Middle frontal gyrus (tissue), 1 donor: ENCODE measurements around the gene JPH3.
"Not testable (repeated sequence)": the region's sequence is repeated elsewhere in the genome, so short reads cannot be mapped to it uniquely, and the experiment has no call there.

Experiments
- DNase-seq: peaks from one replicate; pipeline ENCODE4 v3.0.0-alpha.2; 2015; ENCODE audit warnings: low spot score; ENCODE audit errors: extremely low spot score

Gene JPH3

DNA sequence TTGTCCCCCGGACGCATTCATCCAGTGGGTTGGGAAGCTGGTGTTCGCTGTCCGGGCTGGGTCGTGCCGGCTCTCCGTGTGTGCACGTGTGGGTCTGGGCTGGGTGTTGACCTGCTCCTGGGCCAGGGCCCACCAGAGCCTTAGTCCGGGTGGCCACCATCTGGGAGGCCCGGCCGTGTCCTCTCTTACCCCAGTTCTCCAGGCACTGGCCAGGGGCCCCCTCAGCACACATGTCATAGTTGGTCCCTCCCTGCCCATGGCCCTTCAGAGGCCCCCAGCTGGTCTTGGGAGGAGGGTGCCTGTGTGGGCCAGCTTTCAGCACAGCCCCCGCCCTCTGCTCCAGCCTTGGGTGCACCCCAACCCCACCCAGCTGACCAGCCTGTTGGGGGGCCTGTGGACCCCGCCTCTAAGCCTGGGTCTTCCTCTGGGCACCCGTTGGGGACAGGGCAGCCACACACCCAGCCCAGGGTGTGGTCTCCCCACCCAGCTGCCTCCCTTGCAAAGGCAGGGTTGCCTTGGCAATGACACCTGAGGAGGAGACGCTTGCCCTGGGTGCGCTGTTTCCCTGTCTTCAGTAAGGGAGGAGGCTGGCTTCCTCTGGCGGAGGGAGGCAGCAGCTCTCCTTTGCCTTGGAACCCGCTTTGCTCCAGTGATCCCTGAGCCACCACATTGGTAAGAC lies 77.4 kb downstream of the JPH3 start:
- no peak for DNase-seq

DNA sequence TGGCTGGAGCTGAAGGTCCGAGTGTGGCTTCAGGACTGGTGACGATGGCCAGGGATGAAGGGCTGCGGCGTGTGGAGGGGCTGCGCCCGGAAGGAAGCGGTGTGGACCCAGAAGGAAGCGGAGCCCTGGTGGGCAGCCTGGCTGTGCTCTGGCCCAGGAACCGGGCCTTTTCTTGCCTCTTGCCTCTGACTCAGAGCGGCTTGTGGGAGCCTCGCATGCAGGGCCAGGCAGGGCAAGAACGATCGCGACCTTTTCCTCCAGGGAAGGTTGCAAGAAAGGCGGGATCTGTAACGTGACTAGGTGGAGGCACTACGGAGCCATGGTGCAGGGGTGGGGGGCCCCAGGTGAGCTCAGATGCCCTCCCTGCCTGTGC lies 78.0 kb downstream of the JPH3 start:
- no peak for DNase-seq

DNA sequence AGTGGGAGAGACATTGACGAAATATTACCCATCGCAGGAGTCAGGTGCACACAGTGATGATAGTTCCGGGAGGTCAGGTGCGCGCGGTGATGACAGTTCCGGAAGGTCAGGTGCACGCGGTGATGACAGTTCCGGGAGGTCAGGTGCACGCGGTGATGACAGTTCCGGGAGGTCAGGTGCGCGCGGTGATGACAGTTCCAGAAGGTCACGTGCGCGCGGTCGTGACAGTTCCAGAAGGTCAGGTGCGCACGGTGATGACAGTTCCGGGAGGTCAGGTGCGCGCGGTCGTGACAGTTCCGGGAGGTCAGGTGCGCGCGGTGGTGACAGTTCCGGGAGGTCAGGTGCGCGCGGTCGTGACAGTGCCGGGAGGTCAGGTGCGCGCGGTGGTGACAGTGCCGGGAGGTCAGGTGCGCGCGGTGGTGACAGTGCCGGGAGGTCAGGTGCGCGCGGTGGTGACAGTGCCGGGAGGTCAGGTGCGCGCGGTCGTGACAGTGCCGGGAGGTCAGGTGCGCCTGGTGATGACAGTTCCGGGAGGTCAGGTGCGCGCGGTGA lies 78.8 kb downstream of the JPH3 start:
- DNase-seq = not testable (repeated sequence)

DNA sequence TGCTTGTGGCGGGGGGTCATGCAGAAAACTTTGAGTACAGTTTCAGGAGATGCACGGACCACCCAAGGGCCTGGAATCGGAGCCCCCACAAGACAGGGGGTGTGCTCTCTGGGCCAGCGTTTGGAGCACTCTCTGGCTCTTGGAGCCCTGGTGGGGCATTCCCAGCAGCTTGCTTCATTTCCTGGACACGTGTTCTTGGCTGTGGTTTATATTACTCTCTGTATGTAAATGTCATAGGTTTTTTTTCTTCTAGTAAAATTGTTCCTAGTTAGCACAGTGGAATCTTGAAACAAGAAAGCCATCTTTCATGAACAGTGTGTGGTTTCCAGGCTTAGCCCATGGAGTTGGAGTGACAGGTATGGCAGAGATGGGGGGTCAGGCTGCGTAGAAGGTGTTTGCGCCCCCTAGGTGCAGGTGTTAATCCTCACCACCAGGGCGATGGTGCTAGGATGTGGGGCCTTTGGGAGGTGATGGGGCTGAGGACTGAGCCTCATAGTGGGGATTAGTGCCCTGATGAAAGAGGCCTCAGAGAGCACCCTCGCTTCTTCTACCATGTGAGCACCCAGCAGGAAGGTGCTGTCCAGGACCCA lies 79.8 kb downstream of the JPH3 start:
- DNase-seq = no peak

- no peak for DNase-seq
Measured at GRCh38 chr16:87682852-87683399, 80.6 kb downstream of the JPH3 start.

DNA sequence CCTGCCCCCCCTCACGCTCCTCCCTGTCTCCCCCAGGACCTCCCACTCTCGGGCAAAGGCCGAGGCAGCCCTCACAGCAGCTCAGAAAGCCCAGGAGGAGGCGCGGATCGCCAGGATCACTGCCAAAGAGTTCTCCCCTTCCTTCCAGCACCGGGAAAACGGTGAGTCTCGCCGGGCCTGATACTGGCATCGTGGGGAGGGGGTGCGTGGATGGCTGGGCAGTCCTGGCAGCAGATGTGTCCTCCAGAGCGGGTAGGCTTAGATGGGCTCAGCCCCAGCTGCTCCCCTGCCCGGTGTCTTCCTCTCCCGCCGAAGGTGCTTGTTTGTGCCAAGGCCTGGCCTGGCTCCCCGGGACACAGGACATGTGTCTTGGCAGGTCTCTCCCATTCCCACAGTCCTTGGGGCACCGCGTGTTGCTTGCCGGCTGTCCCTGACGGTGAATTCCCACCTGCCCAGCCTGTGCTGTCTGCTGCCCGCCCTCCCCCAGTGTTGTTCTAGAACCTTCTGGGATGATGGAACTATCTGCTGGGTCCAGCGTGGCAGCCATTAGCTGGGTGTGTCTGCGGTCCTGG lies 81.9 kb downstream of the JPH3 start:
- DNase-seq = no peak

DNA sequence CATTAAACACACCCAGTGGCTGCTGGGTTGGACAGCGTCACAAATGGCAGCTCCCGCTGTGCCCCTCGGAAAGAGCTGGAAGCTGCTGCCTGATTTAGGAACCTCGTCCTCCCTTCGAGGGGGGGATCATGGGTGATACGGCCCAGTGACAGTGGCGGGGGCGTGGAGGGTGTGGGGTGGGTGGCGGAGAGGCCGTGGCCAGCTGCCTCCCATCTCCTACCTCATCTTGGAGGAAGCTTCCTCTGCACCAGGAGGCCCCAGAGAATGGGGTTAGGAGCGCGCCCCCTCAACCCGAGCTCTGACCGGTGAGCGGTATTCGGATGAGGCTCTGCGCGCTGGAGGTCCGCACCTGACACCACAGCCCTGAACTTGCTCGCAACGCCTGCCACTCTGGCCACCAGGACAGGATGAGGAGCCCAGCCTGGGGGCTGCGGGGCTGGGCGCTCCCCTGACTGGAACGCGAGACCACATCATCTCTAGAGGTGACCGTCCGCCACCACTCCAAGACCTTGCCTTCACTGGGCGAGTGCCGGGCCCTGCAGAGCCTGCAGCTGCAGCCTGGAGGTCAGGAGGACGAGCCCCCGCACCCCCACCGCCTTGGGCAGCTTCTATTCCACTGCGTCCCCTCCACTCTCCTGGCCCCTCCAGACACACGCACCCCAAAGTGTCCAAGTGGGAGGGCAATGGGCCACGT lies 82.5 kb downstream of the JPH3 start:
- no peak for DNase-seq

- DNase-seq = no peak
Measured at GRCh38 chr16:87685405-87685755, 83.1 kb downstream of the JPH3 start.

DNA sequence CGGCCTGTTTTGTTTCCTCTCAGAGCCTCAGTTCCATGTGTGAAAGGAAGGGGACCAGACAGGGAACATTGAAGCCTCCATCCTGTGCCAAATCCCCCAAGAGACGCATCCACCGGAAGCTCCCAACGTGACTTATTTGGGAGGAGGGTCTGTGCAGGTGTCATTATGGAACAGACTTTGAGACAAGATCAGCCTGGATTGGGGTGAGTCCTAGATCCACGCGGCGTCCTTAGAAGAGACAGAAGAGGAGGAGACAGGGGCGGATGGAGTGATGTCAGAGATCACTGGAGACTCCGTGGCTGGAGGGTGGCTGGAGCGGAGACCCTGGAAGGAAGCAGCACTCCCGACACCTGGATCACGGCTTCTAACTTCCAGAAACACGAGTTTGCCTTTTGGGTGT lies 83.5 kb downstream of the JPH3 start:
- DNase-seq = no peak

DNA sequence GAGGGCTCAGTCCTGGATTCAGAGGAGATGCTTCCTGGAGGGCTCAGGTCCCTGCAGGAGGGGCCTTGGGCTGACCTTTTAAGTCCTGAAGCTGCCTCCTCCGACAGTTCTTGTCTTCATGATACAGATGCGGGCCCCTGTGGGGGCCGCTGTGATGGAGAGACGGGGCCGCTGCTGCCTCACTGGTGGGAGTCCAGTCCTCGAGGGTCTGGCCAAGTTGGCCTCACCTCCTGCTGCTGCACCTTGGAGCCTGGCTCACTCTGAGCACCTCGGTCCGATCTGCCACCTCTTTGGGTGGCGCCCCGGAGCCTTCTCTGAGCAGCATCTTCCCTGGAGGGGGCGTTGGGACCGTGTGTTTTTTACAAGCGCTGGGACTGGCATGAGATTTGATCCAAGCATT lies 84.4 kb downstream of the JPH3 start:
- DNase-seq = no peak

GRCh38 chr16:87687126-87687910 lies 85.0 kb downstream of the JPH3 start:
- DNase-seq = no peak

GRCh38 chr16:87687998-87688529 lies 85.8 kb downstream of the JPH3 start:
- DNase-seq = no peak

GRCh38 chr16:87688876-87689815 lies 86.8 kb downstream of the JPH3 start:
- no peak for DNase-seq

DNA sequence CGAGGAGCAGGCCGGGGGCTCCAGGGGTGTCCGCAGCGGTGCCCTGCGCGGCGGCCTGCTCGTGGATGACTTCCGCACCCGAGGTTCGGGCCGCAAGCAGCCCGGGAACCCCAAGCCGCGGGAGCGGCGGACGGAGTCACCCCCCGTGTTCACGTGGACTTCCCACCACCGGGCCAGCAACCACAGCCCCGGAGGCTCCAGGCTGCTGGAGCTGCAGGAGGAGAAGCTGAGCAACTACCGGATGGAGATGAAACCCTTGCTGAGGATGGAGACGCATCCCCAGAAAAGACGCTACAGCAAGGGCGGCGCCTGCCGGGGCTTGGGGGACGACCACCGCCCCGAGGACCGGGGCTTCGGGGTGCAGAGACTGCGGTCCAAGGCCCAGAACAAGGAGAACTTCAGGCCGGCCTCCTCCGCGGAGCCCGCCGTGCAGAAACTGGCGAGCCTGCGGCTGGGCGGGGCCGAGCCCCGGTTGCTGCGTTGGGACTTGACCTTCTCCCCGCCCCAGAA lies 87.7 kb downstream of the JPH3 start:
- no peak for DNase-seq

GRCh38 chr16:87690911-87691685 lies 88.8 kb downstream of the JPH3 start:
- DNase-seq = no peak

DNA sequence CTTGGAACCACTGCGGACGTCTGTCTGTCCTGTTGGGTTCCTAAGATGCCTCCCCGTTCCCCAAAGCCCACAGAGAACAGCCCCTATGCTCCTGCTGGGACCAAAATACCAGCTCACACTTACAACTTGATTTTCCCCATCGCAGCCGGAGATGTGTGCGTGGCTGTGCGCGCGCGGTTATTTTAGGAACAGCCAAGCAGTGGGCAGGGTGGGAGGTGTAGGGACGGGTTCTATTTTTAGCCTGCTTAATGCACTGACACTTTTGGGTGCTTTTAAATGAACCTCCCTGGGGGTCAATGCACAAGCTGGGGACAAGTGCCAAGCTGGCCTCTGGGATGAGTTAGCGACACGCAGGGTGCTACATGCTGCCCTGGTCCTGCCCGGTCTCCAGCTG lies 89.4 kb downstream of the JPH3 start:
- no peak for DNase-seq

- DNase-seq = no peak
Measured at GRCh38 chr16:87692176-87692575, 89.9 kb downstream of the JPH3 start.

- DNase-seq = no peak
Measured at GRCh38 chr16:87692756-87693155, 90.4 kb downstream of the JPH3 start.

GRCh38 chr16:87693827-87694226 lies 91.5 kb downstream of the JPH3 start:
- DNase-seq = no peak
